ENCODE measurements around the gene ITPK1.

The ITPK1 gene

GRCh38 chr14:93026339-93026738 lies 89.4 kb downstream of the ITPK1 start:
- Histone ChIP-seq H3K27ac (ENCODE audit: low read length) (no peak overlapping the region), H3K9ac (ENCODE audit: low read length in 2 of 2) (no peak overlapping the region), H3K4me1 (ENCODE audit: control insufficient read depth, insufficient read depth, low read length) (peaks cover 5% of the 10 kb centered on the region), H3K9me3 (ENCODE audit: control insufficient read depth in 2 of 2, low read length in 2 of 2) (no peaks in the 10 kb centered on the region), H3K27me3 (ENCODE audit: control insufficient read depth in 1 of 2, insufficient read depth in 2 of 2, low read length in 2 of 2) (no peaks in the 10 kb centered on the region), H3K36me3 (ENCODE audit: control insufficient read depth in 2 of 2, insufficient read depth in 2 of 2, low read length in 2 of 2) (no peaks in the 10 kb centered on the region), H3K4me3 (ENCODE audit: low read length in 2 of 2) (no peak overlapping the region)

- Histone ChIP-seq H3K27ac (ENCODE audit: low read length) (no peak overlapping the region), H3K9ac (ENCODE audit: low read length in 2 of 2) (no peak overlapping the region), H3K4me3 (ENCODE audit: low read length in 2 of 2) (no peak overlapping the region), H3K36me3 (ENCODE audit: control insufficient read depth in 2 of 2, insufficient read depth in 2 of 2, low read length in 2 of 2) (no peaks in the 10 kb centered on the region), H3K4me1 (ENCODE audit: control insufficient read depth, insufficient read depth, low read length) (peaks cover 6% of the 10 kb centered on the region), H3K9me3 (ENCODE audit: control insufficient read depth in 2 of 2, low read length in 2 of 2) (no peaks in the 10 kb centered on the region), H3K27me3 (ENCODE audit: control insufficient read depth in 1 of 2, insufficient read depth in 2 of 2, low read length in 2 of 2) (no peaks in the 10 kb centered on the region)
These were observed 90.7 kb downstream of the ITPK1 start for GRCh38 chr14:93025055-93025454.

- H3K9ac ChIP-seq (ENCODE audit: low read length in 2 of 2): no peak overlapping the region
- H3K36me3 ChIP-seq (ENCODE audit: control insufficient read depth in 2 of 2, insufficient read depth in 2 of 2, low read length in 2 of 2): no peaks in the 10 kb centered on the region
- H3K9me3 ChIP-seq (ENCODE audit: control insufficient read depth in 2 of 2, low read length in 2 of 2): no peaks in the 10 kb centered on the region
- no peak overlapping the region for H3K4me3 ChIP-seq (ENCODE audit: low read length in 2 of 2)
- H3K27ac ChIP-seq (ENCODE audit: low read length): no peak overlapping the region
- H3K4me1 ChIP-seq (ENCODE audit: control insufficient read depth, insufficient read depth, low read length): peaks cover 10% of the 10 kb centered on the region
- no peaks in the 10 kb centered on the region for H3K27me3 ChIP-seq (ENCODE audit: control insufficient read depth in 1 of 2, insufficient read depth in 2 of 2, low read length in 2 of 2)
These were observed 91.2 kb downstream of the ITPK1 start for GRCh38 chr14:93024493-93024892.

- Histone ChIP-seq H3K9ac (ENCODE audit: low read length in 2 of 2) (no peak overlapping the region), H3K4me1 (ENCODE audit: control insufficient read depth, insufficient read depth, low read length) (peaks cover 16% of the 10 kb centered on the region), H3K9me3 (ENCODE audit: control insufficient read depth in 2 of 2, low read length in 2 of 2) (no peaks in the 10 kb centered on the region), H3K27ac (ENCODE audit: low read length) (no peak overlapping the region), H3K27me3 (ENCODE audit: control insufficient read depth in 1 of 2, insufficient read depth in 2 of 2, low read length in 2 of 2) (no peaks in the 10 kb centered on the region), H3K36me3 (ENCODE audit: control insufficient read depth in 2 of 2, insufficient read depth in 2 of 2, low read length in 2 of 2) (no peaks in the 10 kb centered on the region), H3K4me3 (ENCODE audit: low read length in 2 of 2) (no peak overlapping the region)
These were observed 91.8 kb downstream of the ITPK1 start for GRCh38 chr14:93023802-93024434.

- Histone ChIP-seq H3K27ac (ENCODE audit: low read length) (no peak overlapping the region), H3K9me3 (ENCODE audit: control insufficient read depth in 2 of 2, low read length in 2 of 2) (no peaks in the 10 kb centered on the region), H3K4me1 (ENCODE audit: control insufficient read depth, insufficient read depth, low read length) (peaks cover 25% of the 10 kb centered on the region), H3K9ac (ENCODE audit: low read length in 2 of 2) (no peak overlapping the region), H3K36me3 (ENCODE audit: control insufficient read depth in 2 of 2, insufficient read depth in 2 of 2, low read length in 2 of 2) (no peaks in the 10 kb centered on the region), H3K4me3 (ENCODE audit: low read length in 2 of 2) (no peak overlapping the region), H3K27me3 (ENCODE audit: control insufficient read depth in 1 of 2, insufficient read depth in 2 of 2, low read length in 2 of 2) (no peaks in the 10 kb centered on the region)
These were observed 92.7 kb downstream of the ITPK1 start for GRCh38 chr14:93023039-93023438.

- H3K27me3 ChIP-seq (ENCODE audit: control insufficient read depth in 1 of 2, insufficient read depth in 2 of 2, low read length in 2 of 2): no peaks in the 10 kb centered on the region
- H3K9me3 ChIP-seq (ENCODE audit: control insufficient read depth in 2 of 2, low read length in 2 of 2): no peaks in the 10 kb centered on the region
- H3K36me3 ChIP-seq (ENCODE audit: control insufficient read depth in 2 of 2, insufficient read depth in 2 of 2, low read length in 2 of 2): peaks cover 0 to 7% of the 10 kb centered on the region in 2 donors
- H3K4me3 ChIP-seq (ENCODE audit: low read length in 2 of 2): no peak overlapping the region
- peak overlapping the region; percentile 33 to 64 for H3K9ac ChIP-seq (ENCODE audit: low read length in 2 of 2)
- peaks cover 32% of the 10 kb centered on the region for H3K4me1 ChIP-seq (ENCODE audit: control insufficient read depth, insufficient read depth, low read length)
- H3K27ac ChIP-seq (ENCODE audit: low read length): peak overlapping the region; percentile 91
These were observed 95.8 kb downstream of the ITPK1 start for GRCh38 chr14:93019970-93020369.

- H3K27me3 ChIP-seq (ENCODE audit: control insufficient read depth in 1 of 2, insufficient read depth in 2 of 2, low read length in 2 of 2): no peaks in the 10 kb centered on the region
- peaks cover 34% of the 10 kb centered on the region for H3K4me1 ChIP-seq (ENCODE audit: control insufficient read depth, insufficient read depth, low read length)
- H3K4me3 ChIP-seq (ENCODE audit: low read length in 2 of 2): peak overlapping the region; percentile 19 to 35
- peak overlapping the region; percentile 39 to 64 for H3K9ac ChIP-seq (ENCODE audit: low read length in 2 of 2)
- no peaks in the 10 kb centered on the region for H3K9me3 ChIP-seq (ENCODE audit: control insufficient read depth in 2 of 2, low read length in 2 of 2)
- H3K36me3 ChIP-seq (ENCODE audit: control insufficient read depth in 2 of 2, insufficient read depth in 2 of 2, low read length in 2 of 2): peaks cover 0 to 7% of the 10 kb centered on the region in 2 donors
- peak overlapping the region; percentile 91 for H3K27ac ChIP-seq (ENCODE audit: low read length)
These were observed 96.3 kb downstream of the ITPK1 start for GRCh38 chr14:93019367-93019843.

- Histone ChIP-seq H3K9me3 (ENCODE audit: control insufficient read depth in 2 of 2, low read length in 2 of 2) (no peaks in the 10 kb centered on the region), H3K27me3 (ENCODE audit: control insufficient read depth in 1 of 2, insufficient read depth in 2 of 2, low read length in 2 of 2) (no peaks in the 10 kb centered on the region), H3K9ac (ENCODE audit: low read length in 2 of 2) (no peak overlapping the region), H3K4me1 (ENCODE audit: control insufficient read depth, insufficient read depth, low read length) (peaks cover 36% of the 10 kb centered on the region), H3K36me3 (ENCODE audit: control insufficient read depth in 2 of 2, insufficient read depth in 2 of 2, low read length in 2 of 2) (peaks cover 0 to 7% of the 10 kb centered on the region in 2 donors), H3K4me3 (ENCODE audit: low read length in 2 of 2) (no peak overlapping the region), H3K27ac (ENCODE audit: low read length) (peak overlapping the region; percentile 91)
These were observed 97.4 kb downstream of the ITPK1 start for GRCh38 chr14:93018366-93018765.

- H3K27me3 ChIP-seq (ENCODE audit: control insufficient read depth in 1 of 2, insufficient read depth in 2 of 2, low read length in 2 of 2): no peaks in the 10 kb centered on the region
- H3K9ac ChIP-seq (ENCODE audit: low read length in 2 of 2): no peak overlapping the region
- peaks cover 0 to 7% of the 10 kb centered on the region in 2 donors for H3K36me3 ChIP-seq (ENCODE audit: control insufficient read depth in 2 of 2, insufficient read depth in 2 of 2, low read length in 2 of 2)
- H3K4me3 ChIP-seq (ENCODE audit: low read length in 2 of 2): no peak overlapping the region
- H3K9me3 ChIP-seq (ENCODE audit: control insufficient read depth in 2 of 2, low read length in 2 of 2): no peaks in the 10 kb centered on the region
- H3K27ac ChIP-seq (ENCODE audit: low read length): peak overlapping the region; percentile 91
- peaks cover 38% of the 10 kb centered on the region for H3K4me1 ChIP-seq (ENCODE audit: control insufficient read depth, insufficient read depth, low read length)
These were observed 97.8 kb downstream of the ITPK1 start for GRCh38 chr14:93017898-93018297.

- no peak overlapping the region for H3K9ac ChIP-seq (ENCODE audit: low read length in 2 of 2)
- no peak overlapping the region for H3K4me3 ChIP-seq (ENCODE audit: low read length in 2 of 2)
- peaks cover 0 to 7% of the 10 kb centered on the region in 2 donors for H3K36me3 ChIP-seq (ENCODE audit: control insufficient read depth in 2 of 2, insufficient read depth in 2 of 2, low read length in 2 of 2)
- H3K4me1 ChIP-seq (ENCODE audit: control insufficient read depth, insufficient read depth, low read length): peaks cover 44% of the 10 kb centered on the region
- H3K27me3 ChIP-seq (ENCODE audit: control insufficient read depth in 1 of 2, insufficient read depth in 2 of 2, low read length in 2 of 2): no peaks in the 10 kb centered on the region
- H3K9me3 ChIP-seq (ENCODE audit: control insufficient read depth in 2 of 2, low read length in 2 of 2): no peaks in the 10 kb centered on the region
- peak overlapping the region; percentile 91 for H3K27ac ChIP-seq (ENCODE audit: low read length)
These were observed 98.4 kb downstream of the ITPK1 start for GRCh38 chr14:93017301-93017797.

- Histone ChIP-seq H3K27me3 (ENCODE audit: control insufficient read depth in 1 of 2, insufficient read depth in 2 of 2, low read length in 2 of 2) (no peaks in the 10 kb centered on the region), H3K4me3 (ENCODE audit: low read length in 2 of 2) (no peak overlapping the region), H3K9me3 (ENCODE audit: control insufficient read depth in 2 of 2, low read length in 2 of 2) (no peaks in the 10 kb centered on the region), H3K36me3 (ENCODE audit: control insufficient read depth in 2 of 2, insufficient read depth in 2 of 2, low read length in 2 of 2) (peaks cover 0 to 7% of the 10 kb centered on the region in 2 donors), H3K4me1 (ENCODE audit: control insufficient read depth, insufficient read depth, low read length) (peaks cover 47% of the 10 kb centered on the region), H3K9ac (ENCODE audit: low read length in 2 of 2) (no peak overlapping the region), H3K27ac (ENCODE audit: low read length) (no peak overlapping the region)
These were observed 99.4 kb downstream of the ITPK1 start for GRCh38 chr14:93016275-93016845.

Measured in stomach smooth muscle (tissue), 2 donors.